Measurements from ENCODE around the gene DNAJC3. TPM values are rescaled to one million over a fixed set of nuclear protein-coding genes. Genes with fewer than 3 reads are reported as not detected.
"Not testable (repeated sequence)": the region's sequence is repeated elsewhere in the genome, so short reads cannot be mapped to it uniquely, and the experiment has no call there.

DNAJC3 gene
- total RNA-seq, 1 donor from 2014 or later: 72.7 TPM

DNA sequence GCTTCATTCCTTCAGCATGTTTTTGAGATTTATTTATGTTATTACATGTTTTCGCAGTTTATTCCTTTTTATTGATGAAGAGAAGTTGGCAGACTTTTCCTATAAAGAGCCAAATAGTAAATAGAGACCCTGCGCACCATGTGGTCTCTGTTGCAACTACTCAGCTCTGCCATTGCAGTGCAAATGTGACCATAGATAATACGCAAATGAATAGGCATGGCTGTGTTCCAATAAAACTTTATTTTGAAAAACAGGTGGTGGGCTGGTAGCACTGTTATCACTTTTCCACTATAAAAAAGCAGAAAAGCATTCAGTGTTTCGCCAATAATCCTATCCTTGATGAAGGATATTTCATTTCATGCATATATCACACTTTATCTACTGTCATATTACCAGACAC lies 95.0 kb downstream of the DNAJC3 start:
- no peaks in the 10 kb centered on the region for H3K27me3 ChIP-seq (ENCODE audit: control insufficient read depth, insufficient read depth, low read length)
- TF ChIP-seq, protein P1, sequence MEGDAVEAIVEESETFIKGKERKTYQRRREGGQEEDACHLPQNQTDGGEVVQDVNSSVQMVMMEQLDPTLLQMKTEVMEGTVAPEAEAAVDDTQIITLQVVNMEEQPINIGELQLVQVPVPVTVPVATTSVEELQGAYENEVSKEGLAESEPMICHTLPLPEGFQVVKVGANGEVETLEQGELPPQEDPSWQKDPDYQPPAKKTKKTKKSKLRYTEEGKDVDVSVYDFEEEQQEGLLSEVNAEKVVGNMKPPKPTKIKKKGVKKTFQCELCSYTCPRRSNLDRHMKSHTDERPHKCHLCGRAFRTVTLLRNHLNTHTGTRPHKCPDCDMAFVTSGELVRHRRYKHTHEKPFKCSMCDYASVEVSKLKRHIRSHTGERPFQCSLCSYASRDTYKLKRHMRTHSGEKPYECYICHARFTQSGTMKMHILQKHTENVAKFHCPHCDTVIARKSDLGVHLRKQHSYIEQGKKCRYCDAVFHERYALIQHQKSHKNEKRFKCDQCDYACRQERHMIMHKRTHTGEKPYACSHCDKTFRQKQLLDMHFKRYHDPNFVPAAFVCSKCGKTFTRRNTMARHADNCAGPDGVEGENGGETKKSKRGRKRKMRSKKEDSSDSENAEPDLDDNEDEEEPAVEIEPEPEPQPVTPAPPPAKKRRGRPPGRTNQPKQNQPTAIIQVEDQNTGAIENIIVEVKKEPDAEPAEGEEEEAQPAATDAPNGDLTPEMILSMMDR (IDR thresholded peaks at IDR 0.05; ENCODE audit: insufficient read depth, low read length, severe bottlenecking): no peak
- H3K36me3 ChIP-seq (ENCODE audit: control insufficient read depth, insufficient read depth, low read length): no peaks in the 10 kb centered on the region
- no peak overlapping the region for H3K4me3 ChIP-seq (ENCODE audit: low read depth, low read length)
- FAIRE-seq (no peak), DNase-seq (ENCODE audit: low read depth) (no peak)

DNA sequence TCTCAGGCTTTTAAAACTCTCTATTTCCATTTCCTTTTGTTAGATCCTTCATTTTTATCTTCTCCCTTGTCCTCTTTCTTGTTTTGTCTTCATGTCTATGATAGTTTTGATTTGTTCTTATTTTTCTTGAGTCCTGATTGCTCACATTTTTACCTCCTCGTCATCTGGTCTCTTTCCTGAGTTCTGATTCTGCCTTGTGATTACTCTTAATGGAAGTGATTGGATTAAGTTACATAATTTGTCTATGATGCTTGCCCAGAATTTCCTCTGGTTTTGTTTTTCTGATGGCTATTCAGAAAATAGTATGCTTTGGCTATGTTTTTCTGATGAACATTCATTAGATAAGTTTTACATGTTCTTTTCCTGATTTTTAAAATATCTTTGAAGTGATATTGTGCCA lies 102.6 kb downstream of the DNAJC3 start:
- no peak for FAIRE-seq
- H3K36me3 ChIP-seq (ENCODE audit: control insufficient read depth, insufficient read depth, low read length): peaks cover 3% of the 10 kb centered on the region
- H3K27me3 ChIP-seq (ENCODE audit: control insufficient read depth, insufficient read depth, low read length): no peaks in the 10 kb centered on the region
- DNase-seq (ENCODE audit: low read depth): no peak
- TF ChIP-seq, protein P1 (IDR thresholded peaks at IDR 0.05; ENCODE audit: insufficient read depth, low read length, severe bottlenecking): no peak
- H3K4me3 ChIP-seq (ENCODE audit: low read depth, low read length): no peak overlapping the region

DNA sequence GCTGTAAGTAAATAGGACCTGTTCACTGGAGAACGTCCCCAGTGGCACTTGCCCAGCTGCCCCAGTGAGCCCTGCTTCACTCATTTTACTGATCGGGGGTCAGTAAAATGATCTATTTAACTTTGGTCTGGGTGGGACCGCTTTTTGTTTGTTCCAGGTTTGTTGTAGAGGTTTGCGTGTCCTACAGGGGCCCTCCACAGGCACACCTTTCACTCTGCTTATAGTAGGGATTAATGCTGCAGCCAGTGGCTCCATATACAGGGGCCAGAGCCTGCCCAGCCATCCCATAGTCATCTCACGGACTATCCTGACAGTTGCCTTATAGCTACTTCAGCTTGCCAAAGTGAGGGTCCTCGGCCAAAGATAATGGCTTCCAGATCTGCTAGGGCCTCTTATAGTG lies 104.1 kb downstream of the DNAJC3 start:
- FAIRE-seq (no peak), DNase-seq (ENCODE audit: low read depth) (no peak)
- Histone ChIP-seq H3K36me3 (ENCODE audit: control insufficient read depth, insufficient read depth, low read length) (peaks cover 3% of the 10 kb centered on the region), H3K27me3 (ENCODE audit: control insufficient read depth, insufficient read depth, low read length) (no peaks in the 10 kb centered on the region), H3K4me3 (ENCODE audit: low read depth, low read length) (no peak overlapping the region)
- TF ChIP-seq, protein P1 (IDR thresholded peaks at IDR 0.05; ENCODE audit: insufficient read depth, low read length, severe bottlenecking): no peak

DNA sequence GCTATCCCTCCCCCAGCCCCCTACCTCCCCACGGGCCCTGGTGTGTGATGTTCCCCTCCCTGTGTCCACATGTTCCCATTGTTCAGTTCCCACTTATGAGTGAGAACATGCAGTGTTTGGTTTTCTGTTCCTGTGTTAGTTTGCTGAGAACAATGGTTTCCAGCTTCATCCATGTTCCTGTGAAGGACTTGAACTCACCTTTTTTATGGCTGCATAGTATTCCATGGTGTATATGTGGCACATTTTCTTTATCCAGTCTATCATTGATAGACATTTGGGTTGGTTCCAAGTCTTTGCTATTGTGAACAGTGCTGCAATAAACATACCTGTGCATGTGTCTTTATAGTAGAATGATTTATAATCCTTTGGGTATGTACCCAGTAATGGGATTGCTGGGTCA lies 105.0 kb downstream of the DNAJC3 start:
- not testable (repeated sequence) for H3K4me3 ChIP-seq (ENCODE audit: low read depth, low read length); DNase-seq (ENCODE audit: low read depth); FAIRE-seq; H3K27me3 ChIP-seq (ENCODE audit: control insufficient read depth, insufficient read depth, low read length); H3K36me3 ChIP-seq (ENCODE audit: control insufficient read depth, insufficient read depth, low read length)

DNA sequence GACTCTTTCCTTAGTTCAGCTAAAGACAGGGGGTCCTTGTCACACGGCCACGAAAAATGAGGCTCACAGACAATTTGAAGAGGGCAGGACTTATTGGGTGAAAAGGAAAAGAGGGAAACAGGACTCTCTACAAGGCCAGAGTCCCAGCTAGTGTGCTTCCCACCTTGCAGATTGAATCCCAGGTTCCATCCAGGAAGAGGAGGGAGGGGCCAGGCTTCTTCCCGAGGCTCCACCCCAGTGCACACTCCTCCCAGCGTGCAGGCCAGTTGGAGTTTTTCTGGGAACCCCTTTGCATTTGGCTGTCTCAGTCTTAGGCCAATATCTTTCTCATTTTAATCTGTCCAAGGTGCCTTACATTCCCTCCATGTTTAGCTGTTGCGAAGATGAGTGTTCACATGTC lies 106.8 kb downstream of the DNAJC3 start:
- DNase-seq (ENCODE audit: low read depth) (no peak), FAIRE-seq (peak; percentile 72)
- TF ChIP-seq, protein P1 (IDR thresholded peaks at IDR 0.05; ENCODE audit: insufficient read depth, low read length, severe bottlenecking): no peak
- Histone ChIP-seq H3K36me3 (ENCODE audit: control insufficient read depth, insufficient read depth, low read length) (peaks cover 3% of the 10 kb centered on the region), H3K4me3 (ENCODE audit: low read depth, low read length) (no peak overlapping the region), H3K27me3 (ENCODE audit: control insufficient read depth, insufficient read depth, low read length) (no peaks in the 10 kb centered on the region)

DNA sequence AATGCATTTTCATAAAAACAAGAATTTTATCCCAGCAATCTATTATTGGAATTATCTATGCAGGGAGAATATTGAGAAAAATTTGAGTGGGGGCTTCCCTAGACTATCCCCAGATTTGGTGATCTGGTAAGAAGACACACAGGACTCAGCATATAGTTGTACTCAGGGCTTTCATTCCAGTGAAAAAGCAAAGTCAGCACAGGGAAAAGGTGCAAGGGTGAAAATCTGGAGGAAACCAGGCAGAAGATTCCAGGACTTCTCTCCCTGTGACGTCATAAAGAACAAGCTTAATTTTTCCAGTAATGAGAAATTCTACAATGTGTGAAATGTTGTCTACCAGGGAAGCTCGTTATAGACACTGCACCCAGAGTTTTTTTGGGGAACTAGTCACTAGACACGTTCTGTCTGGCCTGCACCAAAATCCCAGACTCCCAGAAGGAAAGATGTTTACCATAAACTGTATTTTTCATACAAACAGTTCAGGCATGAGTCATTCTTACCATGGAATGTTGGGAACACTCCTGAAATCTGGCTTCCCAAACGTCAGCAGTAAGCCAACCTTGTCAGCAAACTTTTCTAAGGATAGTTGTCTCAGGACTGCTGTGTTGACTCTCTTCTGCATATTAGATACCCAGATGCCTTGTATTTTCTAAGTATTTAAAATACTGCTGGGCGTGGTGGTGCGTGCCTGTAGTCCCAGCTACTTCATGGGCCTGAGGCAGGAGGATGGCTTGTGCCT lies 107.4 kb downstream of the DNAJC3 start:
- TF ChIP-seq, protein P1 (IDR thresholded peaks at IDR 0.05; ENCODE audit: insufficient read depth, low read length, severe bottlenecking): no peak
- Histone ChIP-seq H3K36me3 (ENCODE audit: control insufficient read depth, insufficient read depth, low read length) (peaks cover 3% of the 10 kb centered on the region), H3K4me3 (ENCODE audit: low read depth, low read length) (no peak overlapping the region), H3K27me3 (ENCODE audit: control insufficient read depth, insufficient read depth, low read length) (no peaks in the 10 kb centered on the region)
- peak; percentile 63 for DNase-seq (ENCODE audit: low read depth)
- no peak for FAIRE-seq

All from bronchial epithelial cell (primary cell).